Glomerular visceral epithelial cell (primary cell): ENCODE measurements around the gene PLP2.

ENCODE experiments used
- DNase-seq: peaks from one replicate; pipeline ENCODE4 v3.0.0-alpha.2; 2016; ENCODE audit errors: extremely low spot score

PLP2 gene

DNA sequence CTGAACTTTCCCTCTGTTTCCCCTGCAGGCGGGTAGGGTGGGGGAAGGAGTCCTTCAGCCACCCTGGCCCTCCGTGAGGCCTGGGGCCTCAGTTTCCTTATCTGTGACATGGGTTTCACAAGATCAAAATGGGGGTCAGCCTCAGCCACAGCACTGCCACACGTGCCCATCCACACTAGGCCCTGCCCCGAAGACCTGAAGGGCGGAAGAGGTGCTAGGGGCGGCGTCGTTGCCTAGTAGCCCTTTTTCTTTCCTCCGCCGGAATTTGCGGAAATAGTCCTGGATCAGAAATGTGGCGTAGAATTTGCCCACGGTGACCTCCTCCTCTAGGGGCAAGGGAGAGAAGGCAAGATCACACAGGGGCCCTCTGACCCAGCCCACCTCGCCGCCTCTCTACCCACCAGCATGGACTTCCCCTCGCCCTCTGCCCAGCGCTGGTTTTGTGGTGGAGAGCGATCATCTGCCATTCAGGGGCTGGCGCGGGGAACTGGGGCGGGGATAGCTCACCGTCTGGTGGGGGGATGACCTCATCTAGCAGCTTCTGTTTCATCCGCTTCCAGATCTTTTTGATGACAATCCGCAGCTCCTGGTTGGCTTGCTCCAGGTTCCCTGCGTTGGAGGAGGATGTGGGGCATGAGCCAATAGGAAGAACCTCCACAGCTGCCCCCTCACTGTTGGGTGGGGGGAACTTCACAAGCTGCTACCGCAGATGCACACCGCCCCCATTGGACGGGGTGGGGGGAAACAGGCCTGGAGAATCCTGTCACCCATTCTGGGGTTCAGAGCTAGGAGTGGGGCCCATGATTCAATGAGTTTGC is 37.9 kb downstream of the PLP2 start:
- no peak for DNase-seq

- no peak for DNase-seq
These were observed 38.7 kb downstream of the PLP2 start for GRCh38 chrX:49210406-49210805.

DNA sequence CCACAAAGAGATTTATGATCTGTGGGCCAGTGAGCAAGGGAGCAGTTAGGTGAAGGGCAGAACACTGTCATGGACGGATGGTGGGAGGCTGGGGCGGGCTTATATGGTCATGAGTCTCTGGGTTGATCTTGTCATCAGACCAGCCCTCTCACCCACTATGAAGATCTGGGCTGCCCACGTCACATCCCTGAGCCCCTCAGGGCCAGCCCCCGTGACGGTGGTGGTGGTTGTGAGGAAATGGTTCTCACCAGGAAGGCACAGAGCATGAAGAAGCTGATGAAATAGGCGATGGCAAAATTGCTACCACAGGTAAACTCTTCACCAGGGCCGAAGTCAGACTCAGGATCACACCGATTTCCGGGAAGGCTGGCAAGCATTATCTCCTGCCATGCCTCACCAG is 39.4 kb downstream of the PLP2 start:
- no peak for DNase-seq

DNA sequence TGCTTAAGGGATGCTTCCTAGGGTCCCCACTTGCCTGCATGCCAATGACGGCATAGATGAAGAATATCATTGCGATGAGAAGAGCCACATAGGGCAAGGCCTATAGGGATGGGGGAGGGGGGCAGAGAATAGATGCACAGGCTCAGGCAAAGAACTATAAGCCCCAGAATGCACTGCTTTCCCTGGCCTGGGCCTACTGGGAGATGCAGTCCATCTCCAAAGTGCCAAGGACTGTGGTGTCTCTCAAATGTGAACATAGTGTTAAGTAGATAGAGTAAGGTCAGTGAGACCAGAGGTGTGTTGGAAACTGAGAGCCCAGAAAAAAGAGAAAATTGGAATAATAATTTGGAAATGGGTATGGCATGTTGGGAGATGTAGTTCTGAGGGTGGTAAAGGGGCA is 40.5 kb downstream of the PLP2 start:
- DNase-seq, result no peak

- no peak for DNase-seq
These were observed 41.2 kb downstream of the PLP2 start for GRCh38 chrX:49212861-49213260.

- DNase-seq, result no peak
These were observed 42.7 kb downstream of the PLP2 start for GRCh38 chrX:49214416-49214815.

- DNase-seq, result no peak
These were observed 43.4 kb downstream of the PLP2 start for GRCh38 chrX:49214996-49215526.

DNA sequence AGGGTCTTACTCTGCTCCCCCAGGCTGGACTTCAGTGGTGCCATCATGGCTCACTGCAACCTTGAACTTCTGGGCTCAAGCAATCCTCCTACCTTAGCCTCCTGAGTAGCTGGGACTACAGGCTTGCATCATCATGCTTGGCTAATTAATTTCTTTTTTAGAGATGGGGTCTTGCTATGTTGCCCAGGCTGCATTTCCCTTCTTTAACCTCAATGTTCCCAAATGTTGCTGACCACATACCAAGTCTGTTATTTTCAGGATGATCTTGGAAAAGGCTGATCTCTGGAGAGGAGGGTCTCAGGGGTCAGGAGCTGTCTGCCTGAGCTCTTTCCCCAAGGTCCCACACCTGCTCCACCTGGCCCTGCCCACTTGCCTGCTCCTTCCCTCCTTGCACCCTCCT is 48.4 kb downstream of the PLP2 start:
- DNase-seq, result no peak

GRCh38 chrX:49221868-49222267 is 50.2 kb downstream of the PLP2 start:
- DNase-seq, result no peak
